GM19193 (cell line): ENCODE results near the gene FSTL4.

Experiments
- POLR2A ChIP-seq: IDR thresholded peaks from 4 replicates; pipeline ENCODE4 v1.6.1; 2011; ENCODE audit not compliant: insufficient read depth, insufficient read length; ENCODE audit errors: extremely low read depth

FSTL4 gene

GRCh38 chr5:133397348-133397747, 215.0 kb downstream of the FSTL4 start:
- no peak for TF ChIP-seq POLR2A

GRCh38 chr5:133396814-133397213, 215.5 kb downstream of the FSTL4 start:
- TF ChIP-seq POLR2A = no peak

GRCh38 chr5:133396187-133396741, 216.1 kb downstream of the FSTL4 start:
- TF ChIP-seq POLR2A = no peak

- TF ChIP-seq POLR2A = no peak
Measured at GRCh38 chr5:133393776-133394476, 218.4 kb downstream of the FSTL4 start.

- no peak for TF ChIP-seq POLR2A
Measured at GRCh38 chr5:133392448-133392847, 219.9 kb downstream of the FSTL4 start.

- TF ChIP-seq POLR2A = no peak
Measured at GRCh38 chr5:133391354-133392136, 220.8 kb downstream of the FSTL4 start.

GRCh38 chr5:133390416-133391353, 221.7 kb downstream of the FSTL4 start:
- no peak for TF ChIP-seq POLR2A

GRCh38 chr5:133389066-133389590, 223.2 kb downstream of the FSTL4 start:
- no peak for TF ChIP-seq POLR2A

GRCh38 chr5:133387621-133388020, 224.7 kb downstream of the FSTL4 start:
- TF ChIP-seq POLR2A = no peak

- no peak for TF ChIP-seq POLR2A
Measured at GRCh38 chr5:133387091-133387490, 225.2 kb downstream of the FSTL4 start.

- TF ChIP-seq POLR2A = no peak
Measured at GRCh38 chr5:133386662-133387061, 225.7 kb downstream of the FSTL4 start.

- TF ChIP-seq POLR2A = no peak
Measured at GRCh38 chr5:133385346-133385745, 227.0 kb downstream of the FSTL4 start.

GRCh38 chr5:133384903-133385302, 227.4 kb downstream of the FSTL4 start:
- TF ChIP-seq POLR2A = no peak

GRCh38 chr5:133384120-133384855, 228.1 kb downstream of the FSTL4 start:
- TF ChIP-seq POLR2A = no peak
